K562 (cell line): ENCODE measurements around the gene RGS9BP. TPM values are rescaled to one million over a fixed set of nuclear protein-coding genes. Genes with fewer than 3 reads are reported as not detected.

Experiments used
- ATF2 ChIP-seq: sonication (generic); formaldehyde crosslinking; IDR thresholded peaks from 2 replicates; pipeline ENCODE4 v1.8.1; 2022; ENCODE audit warnings: missing genetic modification reagents
- DLX4 ChIP-seq: fragments of 250-450 bp; sonication (Bioruptor Pico); IDR thresholded peaks from 2 replicates; pipeline ENCODE4 v1.6.1; 2021; ENCODE audit warnings: mild to moderate bottlenecking
- ESRRB ChIP-seq: fragments of 250-450 bp; sonication (Bioruptor Pico); IDR thresholded peaks from 2 replicates; pipeline ENCODE4 v1.5.0; 2020; ENCODE audit warnings: mild to moderate bottlenecking, moderate library complexity, borderline replicate concordance
- ETV1 ChIP-seq: fragments of 450-650 bp; conservative IDR thresholded peaks from 2 replicates; pipeline ENCODE4 v1.6.1; 2016; ENCODE audit warnings: missing genetic modification characterization, control low read depth, low read depth, missing compliant biosample characterization
- HNRNPLL ChIP-seq: fragments of 200-400 bp; formaldehyde crosslinking; IDR thresholded peaks from 2 replicates; pipeline ENCODE4 v1.6.1; 2017; ENCODE audit warnings: low read length, low read depth, mild to moderate bottlenecking; ENCODE audit not compliant: poor library complexity, severe bottlenecking
- KDM2B ChIP-seq: fragments of 250-450 bp; sonication (Bioruptor Pico); IDR thresholded peaks from 2 replicates; pipeline ENCODE4 v1.8.0; 2021; ENCODE audit warnings: mild to moderate bottlenecking, moderate library complexity
- MAX ChIP-seq: sonication (generic); formaldehyde crosslinking; IDR thresholded peaks from 2 replicates; pipeline ENCODE4 v1.9.0; 2022; ENCODE audit warnings: mild to moderate bottlenecking, missing genetic modification reagents
- MYBL2 ChIP-seq, 2 experiments: fragments of 450-650 bp in 1 of 2; sonication (generic) in 1 of 2; formaldehyde crosslinking in 1 of 2; IDR thresholded peaks; 2 replicates each; pipeline versions ENCODE4 v1.6.1 to v1.8.1; 2017 to 2022; ENCODE audit warnings: borderline replicate concordance in 1 of 2, inconsistent platforms in 1 of 2, low read depth in 1 of 2, mild to moderate bottlenecking in 1 of 2, missing genetic modification reagents in 1 of 2, moderate library complexity in 1 of 2
- NRF1 ChIP-seq, 2 experiments: fragments of 450-650 bp; IDR thresholded peaks in 1 of 2; conservative IDR thresholded peaks in 1 of 2; 2 replicates each; pipeline ENCODE4 v1.6.1; 2014; ENCODE audit warnings: mild to moderate bottlenecking in 2 of 2
- PHF8 ChIP-seq: fragments of 200-600 bp; sonication (generic); IDR thresholded peaks from 2 replicates; pipeline ENCODE4 v1.6.1; 2012; ENCODE audit warnings: mixed run types, mild to moderate bottlenecking, inconsistent platforms, low read length, moderate library complexity, borderline replicate concordance
- SMAD1 ChIP-seq: fragments of 150-350 bp; IDR thresholded peaks from 2 replicates; pipeline ENCODE4 v1.6.1; 2014; ENCODE audit warnings: low read length, low read depth; ENCODE audit not compliant: partially characterized antibody
- ZBTB40 ChIP-seq, 2 experiments: fragments of 450-650 bp in 1 of 2; sonication (generic) in 1 of 2; formaldehyde crosslinking in 1 of 2; IDR thresholded peaks; 2 replicates each; pipeline versions ENCODE4 v1.7.1 to v1.9.0; 2016 to 2022; ENCODE audit warnings: inconsistent platforms in 1 of 2, mild to moderate bottlenecking in 1 of 2, missing genetic modification reagents in 1 of 2
- ZBTB7A ChIP-seq: IDR thresholded peaks from 2 replicates; pipeline ENCODE4 v1.6.1; 2011; ENCODE audit warnings: low read depth, mild to moderate bottlenecking, low read length, moderate library complexity, borderline replicate concordance; ENCODE audit not compliant: control insufficient read depth
- ZNF184 ChIP-seq: sonication (generic); formaldehyde crosslinking; IDR thresholded peaks from 2 replicates; pipeline ENCODE4 v1.5.0; 2020; ENCODE audit warnings: missing genetic modification reagents
- polyA plus RNA-seq, 8 experiments: library from polyadenylated mRNA; depleted of rRNA in 4 of 8; stranded (reverse) in 5 of 8; unstranded in 3 of 8; fragments of >200 nt; fragmentation: Nextera tagmentation in 2 of 8; fragmentation: Illumina TruSeq in 1 of 8; extraction: Ambion mirVana in 2 of 8; extraction: Trizol in 1 of 8; gene quantifications; 2 replicates each; pipeline versions ENCODE4 v1.2.1 to v1.2.3, GENCODE V29; 2011 to 2014; ENCODE audit warnings: inconsistent platforms in 1 of 8, missing spikeins in 1 of 8
- total RNA-seq, 7 experiments: library from RNA; depleted of rRNA in 6 of 7; stranded (reverse); fragments of >200 nt in 6 of 7; fragmentation: Illumina TruSeq in 2 of 7; extraction: Trizol in 2 of 7; gene quantifications; 2 replicates each; pipeline versions ENCODE4 v1.2.1 to v1.2.3, GENCODE V29; 2011 to 2021; ENCODE audit warnings: low replicate concordance in 1 of 7

Gene RGS9BP
- total and polyA plus RNA-seq, 9 of the 15 experiments (the other 6 are each of a cell fraction or from before 2014, with no cell fraction given), result 0.03 to 1.3 (median 0.49) TPM

GRCh38 chr19:32674931-32675719 is 523 bp upstream of the RGS9BP start, which contains the start of gene ANKRD27 (continued):
- TF ChIP-seq ZBTB40 (IDR thresholded peaks at IDR 0.05), result no peak
- no peak for TF ChIP-seq ZBTB40 (CRISPR knock-in tag; IDR thresholded peaks at IDR 0.05)
- peak; percentile 89 to 91 for TF ChIP-seq NRF1 (conservative IDR thresholded peaks at IDR 0.05 in 1 of 2, IDR thresholded peaks at IDR 0.05 in 1 of 2)
- TF ChIP-seq SMAD1, result no peak
- no peak; the same call in 1 of the 2 replicates for TF ChIP-seq ZBTB7A
- no peak for TF ChIP-seq MYBL2 (IDR thresholded peaks at IDR 0.05; ENCODE audit: low read depth)
- no peak for TF ChIP-seq MYBL2 (CRISPR knock-in tag; IDR thresholded peaks at IDR 0.05; ENCODE audit: borderline replicate concordance)
- TF ChIP-seq ZNF184 (CRISPR knock-in tag), result no peak
- no peak for TF ChIP-seq DLX4 (CRISPR knock-in tag)
- no peak for TF ChIP-seq HNRNPLL
- peak; percentile 20; the same call in 1 of the 2 replicates for TF ChIP-seq KDM2B (CRISPR knock-in tag)
- TF ChIP-seq ATF2 (CRISPR knock-in tag), result no peak
- no peak for TF ChIP-seq ETV1 (tag)
- TF ChIP-seq ESRRB, result no peak
- TF ChIP-seq PHF8, result peak; percentile 73; the same call in 1 of the 2 replicates
- TF ChIP-seq MAX (CRISPR knock-in tag), result peak; percentile 32
